ENCODE results near the gene NTF3.

NTF3 gene

DNA sequence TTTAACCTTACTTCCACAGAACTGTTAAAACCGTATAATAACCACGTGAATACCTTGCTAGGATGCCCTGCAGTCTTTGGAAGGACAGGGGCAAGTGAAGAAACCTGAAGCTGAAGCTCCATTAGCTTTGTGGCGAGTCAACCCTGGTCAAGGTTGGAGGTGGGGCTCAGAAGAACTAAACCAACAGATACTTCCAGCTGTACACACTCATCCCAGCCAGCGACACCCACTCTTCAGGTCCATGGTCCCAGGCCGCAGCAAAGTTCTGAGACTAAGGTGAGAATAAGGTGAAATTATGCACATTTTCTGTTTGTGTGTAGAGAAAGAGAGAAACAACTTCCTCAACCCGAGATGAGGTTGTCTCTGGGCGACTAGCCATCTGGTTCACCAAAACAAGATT is 77.6 kb downstream of the NTF3 start:
- no peak for TF ChIP-seq ZNF514 (tag by site-specific recombination; IDR thresholded peaks at IDR 0.05)
- TF ChIP-seq ZIC2 (tag by site-specific recombination; IDR thresholded peaks at IDR 0.05) = no peak
- no peak for TF ChIP-seq KLF8 (tag by site-specific recombination; IDR thresholded peaks at IDR 0.05)
- TF ChIP-seq, protein P1, sequence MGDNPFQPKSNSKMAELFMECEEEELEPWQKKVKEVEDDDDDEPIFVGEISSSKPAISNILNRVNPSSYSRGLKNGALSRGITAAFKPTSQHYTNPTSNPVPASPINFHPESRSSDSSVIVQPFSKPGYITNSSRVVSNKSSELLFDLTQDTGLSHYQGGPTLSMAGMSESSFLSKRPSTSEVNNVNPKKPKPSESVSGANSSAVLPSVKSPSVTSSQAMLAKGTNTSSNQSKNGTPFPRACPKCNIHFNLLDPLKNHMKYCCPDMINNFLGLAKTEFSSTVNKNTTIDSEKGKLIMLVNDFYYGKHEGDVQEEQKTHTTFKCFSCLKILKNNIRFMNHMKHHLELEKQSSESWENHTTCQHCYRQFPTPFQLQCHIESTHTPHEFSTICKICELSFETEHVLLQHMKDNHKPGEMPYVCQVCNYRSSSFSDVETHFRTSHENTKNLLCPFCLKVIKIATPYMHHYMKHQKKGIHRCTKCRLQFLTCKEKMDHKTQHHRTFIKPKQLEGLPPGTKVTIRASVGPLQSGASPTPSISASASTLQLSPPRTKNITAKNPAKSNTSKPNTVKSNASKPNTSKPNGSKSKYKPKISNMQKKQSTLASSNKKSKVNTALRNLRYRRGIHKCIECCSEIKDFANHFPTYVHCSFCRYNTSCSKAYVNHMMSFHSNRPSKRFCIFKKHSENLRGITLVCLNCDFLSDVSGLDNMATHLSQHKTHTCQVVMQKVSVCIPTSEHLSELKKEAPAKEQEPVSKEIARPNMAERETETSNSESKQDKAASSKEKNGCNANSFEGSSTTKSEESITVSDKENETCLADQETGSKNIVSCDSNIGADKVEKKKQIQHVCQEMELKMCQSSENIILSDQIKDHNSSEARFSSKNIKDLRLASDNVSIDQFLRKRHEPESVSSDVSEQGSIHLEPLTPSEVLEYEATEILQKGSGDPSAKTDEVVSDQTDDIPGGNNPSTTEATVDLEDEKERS (tag by site-specific recombination; IDR thresholded peaks at IDR 0.05) = no peak
- TF ChIP-seq, protein P2, sequence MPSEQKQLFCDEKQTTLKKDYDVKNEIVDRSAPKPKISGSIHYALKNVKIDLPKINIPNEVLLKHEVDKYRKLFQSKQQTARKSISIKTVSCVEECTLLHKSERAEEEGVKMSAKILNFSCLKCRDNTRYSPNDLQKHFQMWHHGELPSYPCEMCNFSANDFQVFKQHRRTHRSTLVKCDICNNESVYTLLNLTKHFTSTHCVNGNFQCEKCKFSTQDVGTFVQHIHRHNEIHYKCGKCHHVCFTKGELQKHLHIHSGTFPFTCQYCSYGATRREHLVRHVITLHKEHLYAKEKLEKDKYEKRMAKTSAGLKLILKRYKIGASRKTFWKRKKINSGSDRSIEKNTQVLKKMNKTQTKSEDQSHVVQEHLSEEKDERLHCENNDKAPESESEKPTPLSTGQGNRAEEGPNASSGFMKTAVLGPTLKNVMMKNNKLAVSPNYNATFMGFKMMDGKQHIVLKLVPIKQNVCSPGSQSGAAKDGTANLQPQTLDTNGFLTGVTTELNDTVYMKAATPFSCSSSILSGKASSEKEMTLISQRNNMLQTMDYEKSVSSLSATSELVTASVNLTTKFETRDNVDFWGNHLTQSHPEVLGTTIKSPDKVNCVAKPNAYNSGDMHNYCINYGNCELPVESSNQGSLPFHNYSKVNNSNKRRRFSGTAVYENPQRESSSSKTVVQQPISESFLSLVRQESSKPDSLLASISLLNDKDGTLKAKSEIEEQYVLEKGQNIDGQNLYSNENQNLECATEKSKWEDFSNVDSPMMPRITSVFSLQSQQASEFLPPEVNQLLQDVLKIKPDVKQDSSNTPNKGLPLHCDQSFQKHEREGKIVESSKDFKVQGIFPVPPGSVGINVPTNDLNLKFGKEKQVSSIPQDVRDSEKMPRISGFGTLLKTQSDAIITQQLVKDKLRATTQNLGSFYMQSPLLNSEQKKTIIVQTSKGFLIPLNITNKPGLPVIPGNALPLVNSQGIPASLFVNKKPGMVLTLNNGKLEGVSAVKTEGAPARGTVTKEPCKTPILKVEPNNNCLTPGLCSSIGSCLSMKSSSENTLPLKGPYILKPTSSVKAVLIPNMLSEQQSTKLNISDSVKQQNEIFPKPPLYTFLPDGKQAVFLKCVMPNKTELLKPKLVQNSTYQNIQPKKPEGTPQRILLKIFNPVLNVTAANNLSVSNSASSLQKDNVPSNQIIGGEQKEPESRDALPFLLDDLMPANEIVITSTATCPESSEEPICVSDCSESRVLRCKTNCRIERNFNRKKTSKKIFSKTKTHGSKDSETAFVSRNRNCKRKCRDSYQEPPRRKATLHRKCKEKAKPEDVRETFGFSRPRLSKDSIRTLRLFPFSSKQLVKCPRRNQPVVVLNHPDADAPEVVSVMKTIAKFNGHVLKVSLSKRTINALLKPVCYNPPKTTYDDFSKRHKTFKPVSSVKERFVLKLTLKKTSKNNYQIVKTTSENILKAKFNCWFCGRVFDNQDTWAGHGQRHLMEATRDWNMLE (tag by site-specific recombination; conservative IDR thresholded peaks at IDR 0.05; ENCODE audit: low read depth) = no peak
- no peak for TF ChIP-seq GLIS1 (tag by site-specific recombination; IDR thresholded peaks at IDR 0.05)
- no peak for TF ChIP-seq SP3 (tag by site-specific recombination; IDR thresholded peaks at IDR 0.05)
- no peak for TF ChIP-seq ZNF155 (tag by site-specific recombination; IDR thresholded peaks at IDR 0.05)
- H3K9me3 ChIP-seq (ENCODE audit: control insufficient read depth, insufficient read depth, low read depth, low read length) = no peaks in the 10 kb centered on the region
- CTCF ChIA-PET = no interaction called here
- POLR2A ChIA-PET = no interaction called here
- H3K36me3 ChIP-seq (ENCODE audit: control insufficient read depth in 2 of 2, insufficient read depth in 1 of 2, low read length in 2 of 2) = no peaks in the 10 kb centered on the region
- no peak overlapping the region for H3K4me3 ChIP-seq (ENCODE audit: low read depth, low read length)
- H3K4me1 ChIP-seq (ENCODE audit: control insufficient read depth, insufficient read depth, low read length) = no peaks in the 10 kb centered on the region
- no peak overlapping the region for H3K27ac ChIP-seq (ENCODE audit: extremely low read depth, low read depth, low read length)

DNA sequence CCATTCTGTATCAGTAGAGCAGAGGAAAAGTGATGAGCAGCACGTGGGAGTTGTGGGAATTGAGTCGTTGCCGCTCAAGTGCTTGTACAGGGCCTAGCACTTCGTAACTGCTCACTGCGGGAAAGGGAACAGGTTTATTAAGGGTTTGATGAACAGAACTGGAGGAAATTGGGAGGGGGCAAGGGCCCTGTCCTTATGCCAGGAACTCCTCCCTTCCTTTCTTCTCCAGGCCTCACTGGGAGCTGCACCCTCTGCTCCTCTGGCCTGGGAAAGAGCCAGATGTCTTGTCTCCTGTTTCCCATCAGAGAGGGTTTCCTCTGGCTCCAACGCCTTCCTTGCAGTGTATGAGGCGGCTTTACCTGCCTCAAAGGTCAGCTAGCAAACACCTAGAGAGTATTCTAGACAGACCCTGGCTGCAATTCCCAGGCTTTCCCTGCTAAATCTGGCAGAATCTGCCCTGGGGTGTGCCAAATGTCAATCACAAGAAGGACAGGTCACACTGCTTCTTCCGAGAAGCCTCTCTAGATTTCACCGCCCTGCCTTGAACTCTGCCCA is 78.4 kb downstream of the NTF3 start:
- POLR2A ChIA-PET = no interaction called here
- CTCF ChIA-PET = interaction anchor here (0.5 to 1.3 kb wide), 4 partner anchors 9 to 285 kb away, joined by 3 to 4 read pairs (median 3); no protein-coding TSS in a partner anchor
- TF ChIP-seq, protein P3, sequence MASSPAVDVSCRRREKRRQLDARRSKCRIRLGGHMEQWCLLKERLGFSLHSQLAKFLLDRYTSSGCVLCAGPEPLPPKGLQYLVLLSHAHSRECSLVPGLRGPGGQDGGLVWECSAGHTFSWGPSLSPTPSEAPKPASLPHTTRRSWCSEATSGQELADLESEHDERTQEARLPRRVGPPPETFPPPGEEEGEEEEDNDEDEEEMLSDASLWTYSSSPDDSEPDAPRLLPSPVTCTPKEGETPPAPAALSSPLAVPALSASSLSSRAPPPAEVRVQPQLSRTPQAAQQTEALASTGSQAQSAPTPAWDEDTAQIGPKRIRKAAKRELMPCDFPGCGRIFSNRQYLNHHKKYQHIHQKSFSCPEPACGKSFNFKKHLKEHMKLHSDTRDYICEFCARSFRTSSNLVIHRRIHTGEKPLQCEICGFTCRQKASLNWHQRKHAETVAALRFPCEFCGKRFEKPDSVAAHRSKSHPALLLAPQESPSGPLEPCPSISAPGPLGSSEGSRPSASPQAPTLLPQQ (tag by site-specific recombination; IDR thresholded peaks at IDR 0.05) = no peak
- no peak for TF ChIP-seq ZNF747 (tag by site-specific recombination; IDR thresholded peaks at IDR 0.05)
- no peak for TF ChIP-seq BCL6B (tag by site-specific recombination; IDR thresholded peaks at IDR 0.05)
- TF ChIP-seq, protein P4, sequence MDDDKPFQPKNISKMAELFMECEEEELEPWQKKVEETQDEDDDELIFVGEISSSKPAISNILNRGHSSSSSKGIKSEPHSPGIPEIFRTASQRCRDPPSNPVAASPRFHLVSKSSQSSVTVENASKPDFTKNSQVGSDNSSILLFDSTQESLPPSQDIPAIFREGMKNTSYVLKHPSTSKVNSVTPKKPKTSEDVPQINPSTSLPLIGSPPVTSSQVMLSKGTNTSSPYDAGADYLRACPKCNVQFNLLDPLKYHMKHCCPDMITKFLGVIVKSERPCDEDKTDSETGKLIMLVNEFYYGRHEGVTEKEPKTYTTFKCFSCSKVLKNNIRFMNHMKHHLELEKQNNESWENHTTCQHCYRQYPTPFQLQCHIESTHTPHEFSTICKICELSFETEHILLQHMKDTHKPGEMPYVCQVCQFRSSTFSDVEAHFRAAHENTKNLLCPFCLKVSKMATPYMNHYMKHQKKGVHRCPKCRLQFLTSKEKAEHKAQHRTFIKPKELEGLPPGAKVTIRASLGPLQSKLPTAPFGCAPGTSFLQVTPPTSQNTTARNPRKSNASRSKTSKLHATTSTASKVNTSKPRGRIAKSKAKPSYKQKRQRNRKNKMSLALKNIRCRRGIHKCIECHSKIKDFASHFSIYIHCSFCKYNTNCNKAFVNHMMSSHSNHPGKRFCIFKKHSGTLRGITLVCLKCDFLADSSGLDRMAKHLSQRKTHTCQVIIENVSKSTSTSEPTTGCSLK (tag by site-specific recombination; IDR thresholded peaks at IDR 0.05) = no peak

More for the DNA sequence above, 78.4 kb downstream of the NTF3 start:
- no peaks in the 10 kb centered on the region for H3K36me3 ChIP-seq (ENCODE audit: control insufficient read depth in 2 of 2, insufficient read depth in 1 of 2, low read length in 2 of 2)
- no peak overlapping the region for H3K27ac ChIP-seq (ENCODE audit: extremely low read depth, low read depth, low read length)
- no peak overlapping the region for H3K4me3 ChIP-seq (ENCODE audit: low read depth, low read length)
- H3K9me3 ChIP-seq (ENCODE audit: control insufficient read depth, insufficient read depth, low read depth, low read length) = no peaks in the 10 kb centered on the region
- no peaks in the 10 kb centered on the region for H3K4me1 ChIP-seq (ENCODE audit: control insufficient read depth, insufficient read depth, low read length)
